Left cardiac atrium (tissue), 4 donors: Measurements from ENCODE around the gene OPRD1. TPM values are rescaled to one million over a fixed set of nuclear protein-coding genes. Genes with fewer than 3 reads are reported as not detected.
"Not testable (repeated sequence)": the region's sequence is repeated elsewhere in the genome, so short reads cannot be mapped to it uniquely, and the experiment has no call there.

ENCODE experiments used
- ATAC-seq, 2 donors: fragments of 200-7000 bp; cut with Tn5 transposase; one replicate each; pipeline ENCODE4 v1.9.1; 2020; ENCODE audit warnings: mild to moderate bottlenecking in 2 of 2, moderate library complexity in 2 of 2
- DNase-seq: peaks from one replicate; pipeline ENCODE4 v3.0.0-alpha.2; 2020
- intact Hi-C, 2 donors: fragments of 100-400 bp; cut with DNase I; formaldehyde crosslinking; loops; one replicate each; pipeline versions ENCODE4 v1.14.1 to v1.15.1; 2022 to 2023
- long read RNA-seq: library from polyadenylated mRNA; unstranded; transcript quantifications from one replicate; pipeline ENCODE4 v2.0.0, GENCODE V29; 2021
- total RNA-seq, 2 donors: library from RNA; stranded (reverse); fragmentation: NEBNext Ultra II Directional; extraction: Animal tissue kit (Norgen Biotek cat#: 25700); gene quantifications; one replicate each; pipeline ENCODE4 v1.2.1, GENCODE V29; 2021
- donor health status: DM: no; HTN: yes; CAD: no.
- donor health status: DM: no; HTN: yes; CAD: no; lungs with severe emphysema.
- donor health status: DM: yes; HTN: yes; CAD: no.
- donor health status: Dilated cardiomyopathy.

OPRD1 gene
- total RNA-seq, result not detected
- long read RNA-seq, result 0 reads

DNA sequence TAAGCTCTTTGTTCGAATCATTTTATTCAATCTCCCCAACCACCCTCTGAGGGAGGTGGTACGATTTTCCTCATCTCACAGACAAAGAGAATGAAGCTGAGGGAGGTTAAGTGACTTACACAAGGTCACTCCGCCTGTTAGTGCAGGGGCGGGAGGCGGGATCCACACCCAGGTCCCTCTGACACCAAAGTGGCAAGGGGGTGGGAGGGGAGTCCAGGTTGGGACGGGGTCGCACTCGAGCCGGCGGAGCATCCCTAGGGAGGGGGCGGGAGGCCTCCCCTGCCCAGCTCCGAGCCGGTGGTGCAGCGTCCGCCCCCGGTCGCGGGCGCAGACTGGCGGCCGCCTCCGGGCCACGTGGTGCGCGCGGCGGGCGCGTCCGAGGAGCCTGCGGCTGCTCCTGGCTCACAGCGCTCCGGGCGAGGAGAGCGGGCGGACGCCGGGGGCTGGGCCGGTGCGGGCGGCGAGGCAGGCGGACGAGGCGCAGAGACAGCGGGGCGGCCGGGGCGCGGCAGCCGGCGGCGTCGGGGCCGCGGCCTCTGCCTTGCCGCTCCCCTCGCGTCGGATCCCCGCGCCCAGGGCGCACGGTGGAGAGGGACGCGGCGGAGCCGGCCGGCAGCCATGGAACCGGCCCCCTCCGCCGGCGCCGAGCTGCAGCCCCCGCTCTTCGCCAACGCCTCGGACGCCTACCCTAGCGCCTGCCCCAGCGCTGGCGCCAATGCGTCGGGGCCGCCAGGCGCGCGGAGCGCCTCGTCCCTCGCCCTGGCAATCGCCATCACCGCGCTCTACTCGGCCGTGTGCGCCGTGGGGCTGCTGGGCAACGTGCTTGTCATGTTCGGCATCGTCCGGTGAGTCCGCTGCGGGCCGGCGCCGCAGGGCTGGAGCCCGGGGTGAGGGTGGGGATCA, at the start of gene OPRD1:
Gene OPRD1 (plus strand): TSS at position 405 of the 903 bp plus-strand sequence. CDS start 214 bp downstream, at position 619.
- ATAC-seq (no peak), DNase-seq (no peak)
- intact Hi-C loops, result loop anchor here in 1 of 2 donors (10.0 kb wide), 1 partner anchor 53 kb away; no protein-coding TSS in a partner anchor

DNA sequence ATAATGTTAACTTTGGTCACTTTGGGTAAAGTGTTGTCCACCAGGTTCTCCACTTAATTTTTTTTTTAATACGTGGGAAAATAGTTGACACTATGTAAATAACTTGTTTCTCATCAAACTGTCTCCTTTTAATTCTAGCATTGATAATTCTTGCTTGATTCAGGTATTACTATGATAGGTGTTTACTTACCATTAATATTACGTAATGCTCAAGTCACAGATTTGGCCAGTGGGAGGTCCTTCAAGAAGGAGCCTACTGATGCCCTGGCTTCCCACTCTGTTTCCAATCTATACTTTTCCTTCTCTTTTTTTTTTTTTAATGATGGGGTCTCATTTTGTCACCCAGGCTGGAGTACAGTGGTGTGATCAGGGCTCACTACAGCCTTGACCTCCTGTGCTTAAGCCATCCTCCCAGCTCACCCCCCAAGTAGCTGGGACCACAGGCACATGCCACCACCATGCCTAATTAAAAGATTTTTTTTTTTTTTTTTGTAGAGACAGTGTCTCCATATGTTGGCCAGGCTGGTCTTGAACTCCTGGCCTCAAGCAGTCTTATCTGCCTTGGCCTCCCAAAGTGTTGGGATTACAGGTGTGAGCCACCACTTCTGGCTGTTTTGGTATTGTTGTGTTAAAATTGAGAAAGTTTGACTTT, 45.3 kb upstream of the OPRD1 start:
- no peak for ATAC-seq
- DNase-seq, result no peak
- intact Hi-C loops, result no loop called here

DNA sequence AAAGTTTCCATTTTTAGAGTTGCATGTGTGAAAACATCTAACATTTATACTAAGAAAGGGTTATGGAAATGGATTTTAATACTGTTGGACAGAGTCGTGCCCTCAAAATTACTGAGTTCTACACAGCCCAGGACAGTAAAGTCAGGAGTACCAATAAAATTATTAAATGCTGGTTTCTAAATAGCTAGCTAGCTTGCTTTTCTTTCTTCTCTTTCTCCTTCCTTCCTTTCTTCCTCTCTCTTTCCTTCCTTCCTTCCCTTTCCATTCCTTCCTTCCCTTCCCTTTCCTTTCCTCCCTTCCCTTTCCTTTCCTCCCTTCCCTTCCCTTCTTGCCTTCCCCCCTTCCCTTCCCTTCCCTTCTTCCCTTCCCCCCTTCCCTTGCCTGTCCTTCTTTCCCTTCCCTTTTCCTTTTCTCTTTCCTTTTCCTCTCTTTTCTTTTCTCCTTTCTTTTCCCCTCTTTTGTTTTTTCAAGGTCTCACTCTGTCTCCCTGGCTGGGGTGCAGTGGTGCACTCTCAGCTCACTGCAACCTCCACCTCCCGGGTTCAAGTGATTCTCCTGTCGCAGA, 41.3 kb upstream of the OPRD1 start:
- intact Hi-C loops, result no loop called here
- no peak for ATAC-seq

DNA sequence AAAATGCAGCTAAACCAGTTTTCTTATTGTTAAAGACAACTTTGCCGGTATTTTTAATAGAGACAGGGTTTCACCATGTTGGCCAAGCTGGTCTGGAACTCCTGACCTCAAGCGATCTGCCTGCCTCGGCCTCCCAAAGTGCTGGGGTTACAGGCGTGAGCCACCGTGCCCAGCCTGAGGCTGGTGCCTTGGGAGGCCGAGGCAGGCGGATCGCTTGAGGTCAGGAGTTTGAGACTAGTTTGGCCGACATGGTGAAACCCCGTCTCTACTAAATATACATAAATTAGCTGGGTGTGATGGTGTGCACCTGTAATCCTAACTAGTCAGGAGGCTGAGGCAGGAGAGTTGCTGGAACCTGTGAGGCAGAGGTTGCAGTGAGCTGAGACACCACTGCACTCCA, 40.0 kb upstream of the OPRD1 start:
- not testable (repeated sequence) for ATAC-seq

More for the DNA sequence above, 41.3 kb upstream of the OPRD1 start:
- no peak for DNase-seq

DNA sequence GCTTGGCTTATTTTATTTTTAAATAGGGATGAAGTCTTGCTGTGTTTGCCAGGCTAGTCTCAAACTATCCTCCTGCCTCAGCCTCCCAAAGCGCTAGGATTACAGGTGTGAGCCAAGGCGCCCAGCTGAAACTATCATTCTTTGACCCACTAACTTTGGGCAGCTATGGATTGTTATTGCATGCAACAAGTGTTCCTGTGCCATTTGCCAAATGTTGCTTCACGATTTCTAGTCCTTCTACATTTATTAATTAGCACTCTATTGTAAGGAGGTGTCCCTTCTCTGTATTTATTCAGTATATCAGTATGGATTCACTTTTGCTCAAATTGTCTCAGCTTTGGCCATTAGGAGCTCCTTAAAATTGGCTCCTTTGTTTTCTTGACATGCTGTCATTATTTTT, 38.9 kb upstream of the OPRD1 start:
- no peak for ATAC-seq
- intact Hi-C loops, result no loop called here
- no peak for DNase-seq

More for the DNA sequence above, 40.0 kb upstream of the OPRD1 start:
- DNase-seq, intact Hi-C loops: not testable (repeated sequence)

DNA sequence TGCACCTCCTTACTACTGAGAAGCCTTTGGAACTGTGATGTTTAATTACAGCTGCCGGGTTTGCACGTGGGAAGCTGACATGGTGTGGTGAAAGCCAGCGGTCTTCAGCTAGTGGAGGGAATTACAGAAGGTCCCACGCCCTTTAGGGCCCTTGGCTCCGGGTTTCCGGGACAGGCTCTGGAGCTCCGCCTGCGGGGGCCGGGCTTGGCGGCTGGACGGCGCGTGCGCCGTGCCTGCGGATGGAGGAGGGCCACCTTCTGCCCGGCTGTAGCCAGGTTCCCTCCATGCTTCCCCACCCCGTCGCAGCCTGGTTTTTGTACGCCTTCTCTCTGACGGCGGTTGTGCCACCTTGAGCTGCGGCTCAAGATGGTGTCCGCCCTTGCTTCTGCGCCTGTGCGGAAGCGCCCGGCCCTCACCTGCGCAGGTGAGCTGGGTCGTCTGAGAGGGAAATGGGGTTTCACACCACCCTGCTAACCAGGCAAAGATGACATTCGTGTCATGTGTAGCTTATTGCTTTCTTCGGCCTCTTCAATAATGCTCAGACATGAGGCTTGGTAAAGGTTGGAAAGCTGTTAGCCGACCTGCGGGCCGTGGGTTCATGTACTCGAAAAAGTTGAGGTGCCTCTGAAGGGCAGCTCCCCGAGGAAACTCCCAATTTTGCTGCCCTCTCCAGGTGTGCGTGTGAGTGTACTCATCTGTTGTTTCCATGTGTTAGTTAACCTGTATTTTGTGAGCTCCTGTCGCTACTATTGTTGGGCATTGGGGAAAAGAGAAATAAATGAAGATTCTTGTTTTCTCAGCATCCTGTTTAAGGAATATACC, 36.6 kb upstream of the OPRD1 start:
- peak; percentile 84 for DNase-seq
- intact Hi-C loops, result no loop called here
- peak; percentile 97 to 98 for ATAC-seq

DNA sequence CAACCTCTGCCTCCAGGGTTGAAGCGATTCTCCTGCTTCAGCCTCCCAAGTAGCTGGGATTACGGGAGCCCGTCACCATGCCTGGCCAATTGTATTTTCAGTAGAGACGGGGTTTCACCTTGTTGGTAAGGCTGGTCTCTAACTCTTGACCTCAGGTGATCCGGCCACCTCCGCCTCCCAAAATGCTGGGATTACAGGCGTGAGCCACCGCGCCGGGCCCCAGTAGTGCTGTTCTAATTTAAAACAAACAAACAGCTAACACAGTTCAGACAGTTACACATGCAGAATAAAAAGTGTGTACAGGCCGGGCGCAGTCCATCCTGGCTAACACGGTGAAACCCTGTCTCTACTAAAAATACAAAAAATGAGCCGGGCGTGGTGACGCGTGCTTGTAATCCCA, 35.6 kb upstream of the OPRD1 start:
- intact Hi-C loops, result no loop called here
- no peak for ATAC-seq
- DNase-seq, result no peak

DNA sequence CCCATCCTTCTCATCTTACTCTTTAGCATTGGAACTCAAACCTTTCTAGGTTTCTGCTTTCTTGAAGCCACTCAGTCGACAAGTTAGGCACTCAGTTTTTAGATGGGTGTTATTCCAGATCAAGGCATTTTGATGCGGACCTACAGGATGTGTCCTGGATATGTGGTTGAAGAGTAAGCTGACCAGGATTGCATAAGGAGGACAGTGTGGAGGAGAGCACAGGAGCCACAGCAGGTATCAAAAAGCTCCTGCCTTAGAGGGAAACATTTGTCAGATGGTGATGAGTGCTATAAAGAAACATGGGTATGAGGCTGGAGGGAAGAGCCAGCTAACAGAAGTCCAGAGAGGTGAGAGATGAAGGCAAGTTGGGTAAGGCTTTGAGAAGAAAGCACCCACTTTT, 33.9 kb upstream of the OPRD1 start:
- ATAC-seq, result no peak
- DNase-seq, result no peak
- intact Hi-C loops, result no loop called here

DNA sequence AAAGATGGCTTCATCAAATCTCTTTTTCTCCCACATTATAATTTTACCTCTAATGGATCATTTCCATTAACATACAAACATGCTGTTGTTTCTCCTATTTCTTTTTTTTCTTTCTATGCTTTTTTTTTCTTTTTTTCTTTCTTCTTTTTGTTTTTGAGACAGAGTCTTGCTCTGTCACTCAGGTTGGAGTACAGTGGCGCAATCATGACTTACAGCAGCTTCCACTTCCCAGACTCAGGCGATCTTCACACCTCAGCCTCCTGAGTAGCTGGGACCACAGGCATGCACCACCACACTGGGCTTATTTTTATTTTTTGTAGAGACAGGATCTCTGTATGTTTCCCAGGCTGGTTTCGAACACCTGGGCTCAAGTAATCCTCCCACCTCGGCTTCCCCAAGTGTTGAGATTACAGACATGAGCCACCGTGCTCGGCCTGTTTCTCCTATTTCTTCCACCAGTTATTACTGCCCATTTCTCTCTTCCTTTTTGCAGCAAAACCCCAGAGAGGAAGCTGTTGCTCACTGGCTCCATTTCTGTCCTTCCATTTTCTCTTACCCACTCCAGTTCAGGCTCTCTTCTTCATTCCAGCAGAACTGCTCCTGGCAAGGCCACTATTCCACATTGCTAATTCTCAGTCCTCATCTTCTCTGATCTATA, 32.1 kb upstream of the OPRD1 start:
- DNase-seq (no peak), ATAC-seq (no peak)
- intact Hi-C loops, result loop anchor here in 1 of 2 donors (10.0 kb wide), 1 partner anchor 255 kb away; no protein-coding TSS in a partner anchor

DNA sequence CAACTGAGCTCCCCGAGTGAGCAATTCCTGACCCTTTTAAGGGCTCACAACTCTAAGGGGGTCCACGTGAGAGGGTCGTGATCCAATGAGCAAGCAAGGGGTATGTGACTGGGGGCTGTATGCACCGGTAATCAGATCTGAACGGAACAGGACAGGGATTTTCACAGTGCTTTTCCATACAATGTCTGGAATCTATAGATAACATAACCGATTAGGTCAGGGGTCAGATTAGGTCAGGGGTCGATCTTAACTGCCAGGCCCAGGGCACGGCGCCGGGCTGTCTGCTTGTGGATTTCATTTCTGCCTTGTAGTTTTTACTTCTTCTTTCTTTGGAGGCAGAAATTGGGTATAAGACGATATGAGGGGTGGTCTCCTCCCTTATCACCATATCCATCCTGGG, 30.7 kb upstream of the OPRD1 start:
- intact Hi-C loops, result loop anchor here in 1 of 2 donors (10.0 kb wide), 1 partner anchor 253 kb away; no protein-coding TSS in a partner anchor
- no peak for DNase-seq
- ATAC-seq, result no peak

DNA sequence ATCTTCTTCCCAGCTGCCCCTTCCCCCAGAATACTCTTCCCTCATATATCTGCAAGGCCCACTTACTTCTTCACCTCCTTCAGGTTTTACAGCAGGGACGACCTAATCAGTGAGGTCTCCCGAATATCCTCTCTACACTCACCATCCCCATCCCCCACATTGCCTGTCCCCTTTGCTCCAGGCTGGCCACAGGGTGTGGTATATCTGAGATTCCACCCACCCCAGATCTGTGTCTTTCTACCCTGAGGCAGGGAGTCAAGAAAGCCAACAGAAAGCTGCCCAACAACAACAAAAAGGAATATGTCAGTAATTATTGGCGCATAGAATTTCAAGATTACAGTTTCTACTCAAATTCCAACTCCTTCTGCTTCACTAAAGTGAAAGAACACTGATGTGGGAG, 30.0 kb upstream of the OPRD1 start:
- ATAC-seq (no peak), DNase-seq (no peak)
- intact Hi-C loops, result loop anchor here in 1 of 2 donors (10.0 kb wide), 1 partner anchor 253 kb away; no protein-coding TSS in a partner anchor

DNA sequence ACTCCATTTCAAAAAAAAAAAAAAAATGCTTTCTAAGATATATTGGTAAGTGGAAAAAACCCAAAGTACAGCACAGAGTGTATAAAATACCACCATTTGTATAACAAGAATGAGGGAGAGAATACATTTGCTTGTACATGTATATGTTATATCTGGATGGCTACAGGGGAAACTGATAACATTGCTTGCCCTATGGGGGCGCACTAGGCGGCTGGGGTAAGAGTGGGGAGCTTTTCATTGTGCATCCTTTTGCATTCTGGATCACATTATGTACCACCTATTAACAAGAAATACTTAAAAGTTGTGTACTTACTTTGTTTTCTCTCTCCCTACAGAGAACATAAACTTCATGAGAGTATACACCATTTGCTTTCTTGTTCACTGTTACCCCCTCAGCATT, 28.6 kb upstream of the OPRD1 start:
- intact Hi-C loops, result loop anchor here in 1 of 2 donors (10.0 kb wide), 1 partner anchor 251 kb away; no protein-coding TSS in a partner anchor
- DNase-seq (no peak), ATAC-seq (no peak)

DNA sequence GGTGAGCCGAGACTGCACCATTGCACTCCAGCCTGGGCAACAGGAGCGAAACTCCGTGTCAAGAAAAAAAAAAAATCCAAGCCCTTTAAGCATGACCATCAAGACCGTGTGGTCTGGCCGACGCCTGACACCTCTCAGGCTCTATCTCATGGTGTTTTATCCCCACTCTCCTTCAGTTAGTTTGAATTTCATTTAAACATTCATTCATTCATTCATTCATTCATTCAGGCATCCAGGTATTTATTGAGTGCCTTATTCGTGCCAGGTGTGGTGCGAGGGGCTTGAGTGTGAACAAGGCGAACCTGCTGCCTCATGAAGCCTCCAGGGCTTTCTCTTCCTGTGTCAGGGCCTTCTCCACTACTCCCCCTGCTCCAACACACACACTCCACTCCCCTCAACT, 22.6 kb upstream of the OPRD1 start:
- DNase-seq, result no peak
- intact Hi-C loops, result loop anchor here in 1 of 2 donors (5.0 to 10.0 kb wide), 2 partner anchors 245 to 413 kb away; no protein-coding TSS in a partner anchor

DNA sequence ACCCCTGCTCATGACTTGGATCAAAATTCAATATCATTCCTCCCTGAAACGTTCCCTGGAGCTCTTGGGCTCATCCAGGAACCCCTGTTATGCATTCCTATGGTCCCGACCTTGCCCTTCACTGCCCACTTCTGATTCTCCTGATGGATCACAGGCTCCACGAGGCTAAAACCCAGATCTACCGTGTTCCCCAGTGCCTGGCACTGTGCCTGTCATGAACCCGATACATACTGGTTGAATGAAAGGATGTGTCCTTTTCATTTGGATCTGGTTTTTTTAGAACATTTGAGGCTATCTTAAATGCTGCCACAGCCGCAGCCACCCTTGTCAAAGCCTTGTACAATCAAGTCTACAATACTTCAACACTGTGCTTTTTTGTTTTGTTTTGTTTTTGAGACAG, 22.2 kb upstream of the OPRD1 start:
- intact Hi-C loops, result loop anchor here in 1 of 2 donors (5.0 to 10.0 kb wide), 2 partner anchors 245 to 412 kb away; no protein-coding TSS in a partner anchor
- DNase-seq (no peak), ATAC-seq (no peak)

More for the DNA sequence above, 22.6 kb upstream of the OPRD1 start:
- no peak for ATAC-seq

DNA sequence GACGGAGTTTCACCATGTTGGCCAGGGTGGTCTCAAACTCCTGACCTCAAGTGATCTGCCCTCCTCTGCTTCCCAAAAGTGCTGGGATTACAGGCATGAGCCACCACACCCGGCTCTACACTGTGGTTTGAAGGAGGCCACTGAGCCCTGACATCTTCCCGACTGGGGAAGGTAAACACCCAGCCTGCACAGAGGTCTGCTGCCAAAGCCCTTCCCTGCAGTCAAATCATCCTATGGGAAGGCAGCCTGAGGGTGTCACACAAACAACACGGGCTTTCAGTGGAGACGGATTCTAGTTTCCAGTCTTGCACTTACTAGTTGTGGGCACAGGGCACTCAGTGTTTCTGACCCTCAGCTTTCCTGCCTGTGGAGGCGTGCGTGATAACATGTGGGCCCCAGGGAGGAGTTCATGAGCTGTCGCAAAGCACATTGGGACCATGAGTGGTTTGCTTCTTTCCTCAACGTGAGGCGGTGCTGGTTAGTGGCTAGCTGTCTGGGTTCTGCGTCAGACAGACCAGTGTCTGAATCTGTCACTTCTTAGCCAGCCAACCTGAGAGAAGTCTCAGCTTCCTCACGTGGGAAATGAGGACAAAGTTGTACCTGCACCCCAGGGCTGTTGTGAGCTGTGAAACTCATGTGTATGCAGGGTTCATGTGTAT, 21.5 kb upstream of the OPRD1 start:
- intact Hi-C loops, result no loop called here
- no peak for ATAC-seq

DNA sequence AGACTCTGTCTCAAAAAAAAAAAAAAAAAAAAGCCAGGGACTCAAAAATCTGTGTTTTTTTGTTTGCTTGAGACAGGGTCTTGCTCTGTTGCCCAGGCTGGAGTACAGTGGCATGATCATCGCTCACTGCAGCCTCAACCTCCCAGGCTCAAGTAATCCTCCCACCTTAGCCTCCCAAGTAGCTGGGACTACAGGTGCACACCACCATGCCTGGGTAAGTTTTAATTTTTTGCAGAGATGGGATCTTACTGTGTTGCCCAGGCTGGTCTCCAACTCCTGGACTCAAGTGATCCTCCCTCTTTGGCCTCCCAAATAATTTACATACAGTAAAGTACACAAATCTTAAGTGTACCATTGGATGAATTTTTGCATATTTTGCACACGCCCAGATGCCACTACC, 20.0 kb upstream of the OPRD1 start:
- intact Hi-C loops, ATAC-seq, DNase-seq: not testable (repeated sequence)

More for the DNA sequence above, 21.5 kb upstream of the OPRD1 start:
- DNase-seq, result no peak

DNA sequence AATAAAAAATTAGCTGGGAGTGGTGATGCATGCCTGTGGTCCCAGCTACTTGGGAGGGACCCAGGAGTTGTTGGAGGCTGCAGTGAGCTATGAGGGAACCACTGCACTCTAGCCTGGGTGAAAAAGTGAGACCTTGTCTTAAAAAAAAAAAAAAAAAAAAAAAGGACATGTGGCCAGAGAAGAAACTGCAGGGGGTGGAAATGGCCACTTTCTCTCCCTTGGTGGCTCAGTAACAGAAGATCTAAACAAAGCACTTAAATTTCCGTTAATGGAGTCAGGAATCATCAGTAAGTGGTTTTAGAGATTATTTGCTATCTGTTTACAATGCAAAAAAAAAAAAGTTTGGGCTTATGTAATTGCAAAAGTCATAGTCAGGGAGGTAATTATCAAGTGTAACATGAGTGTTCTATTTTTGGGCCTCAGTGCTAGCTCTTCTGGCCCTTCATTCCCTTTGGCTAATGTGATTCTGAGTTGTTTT, 19.3 kb upstream of the OPRD1 start:
- DNase-seq (no peak), ATAC-seq (no peak)
- intact Hi-C loops, result no loop called here
